Mesenchymal stem cell (in vitro differentiated cells and primary cell): Measurements from ENCODE around the gene ERC2.
A peak's percentile ranks its signal among the peaks of the same experiment; 100 is the strongest.

Experiments used
- DNase-seq: peaks from one replicate; pipeline ENCODE4 v3.0.0-alpha.2; 2013
- H2AFZ ChIP-seq: one replicate; pipeline ENCODE4 v1.6.1; 2013; ENCODE audit warnings: low read depth, mild to moderate bottlenecking, control low read depth, inconsistent platforms, low read length, moderate library complexity
- H2AK5ac ChIP-seq: 2 replicates; pipeline ENCODE4 v1.6.1; 2013; ENCODE audit warnings: low read length, moderate library complexity, mild to moderate bottlenecking, inconsistent platforms; ENCODE audit not compliant: severe bottlenecking
- H2BK120ac ChIP-seq: one replicate; pipeline ENCODE4 v1.6.1; 2013; ENCODE audit warnings: low read depth, mild to moderate bottlenecking, inconsistent platforms, low read length, moderate library complexity
- H2BK12ac ChIP-seq, 2 experiments: one replicate each; pipeline ENCODE4 v1.6.1; 2013; ENCODE audit warnings: inconsistent platforms in 2 of 2, low read length in 2 of 2, mild to moderate bottlenecking in 2 of 2, moderate library complexity in 2 of 2, control low read depth in 1 of 2
- H2BK15ac ChIP-seq: one replicate; pipeline ENCODE4 v1.6.1; 2013; ENCODE audit warnings: mild to moderate bottlenecking, low read depth, inconsistent platforms; ENCODE audit not compliant: poor library complexity, severe bottlenecking
- H2BK5ac ChIP-seq: 2 replicates; pipeline ENCODE4 v1.6.1; 2013; ENCODE audit warnings: low read depth, mild to moderate bottlenecking, low read length, control low read depth, inconsistent platforms; ENCODE audit not compliant: poor library complexity, severe bottlenecking
- H3K14ac ChIP-seq, 2 experiments: one replicate each; pipeline ENCODE4 v1.6.1; 2013; ENCODE audit warnings: inconsistent platforms in 2 of 2, low read length in 2 of 2, control low read depth in 1 of 2, mild to moderate bottlenecking in 1 of 2, moderate library complexity in 1 of 2
- H3K18ac ChIP-seq, 2 experiments: one replicate each; pipeline ENCODE4 v1.6.1; 2013; ENCODE audit warnings: inconsistent platforms in 2 of 2, low read length in 2 of 2, control low read depth in 1 of 2, low read depth in 1 of 2, mild to moderate bottlenecking in 1 of 2
- H3K23ac ChIP-seq, 2 experiments: one replicate each; pipeline ENCODE4 v1.6.1; 2013; ENCODE audit warnings: inconsistent platforms in 2 of 2, low read length in 2 of 2, mild to moderate bottlenecking in 2 of 2, moderate library complexity in 2 of 2, control low read depth in 1 of 2
- H3K27ac ChIP-seq: 2 replicates; pipeline ENCODE4 v1.5.1; 2013; ENCODE audit warnings: mild to moderate bottlenecking, moderate library complexity, low read length, control low read depth, inconsistent platforms; ENCODE audit not compliant: poor library complexity, severe bottlenecking
- H3K27me3 ChIP-seq, 2 experiments: 2 replicates each; pipeline versions ENCODE4 v1.6.1 to v1.7.0; 2013; ENCODE audit warnings: low read length in 2 of 2, mild to moderate bottlenecking in 2 of 2, moderate library complexity in 2 of 2, control low read depth in 1 of 2, inconsistent platforms in 1 of 2; ENCODE audit not compliant: control insufficient read depth in 1 of 2, insufficient read depth in 1 of 2
- H3K36me3 ChIP-seq, 2 experiments: 2 replicates each; pipeline versions ENCODE4 v1.6.1 to v1.7.0; 2013; ENCODE audit warnings: low read length in 2 of 2, control low read depth in 1 of 2, inconsistent platforms in 1 of 2, low read depth in 1 of 2, mild to moderate bottlenecking in 1 of 2; ENCODE audit not compliant: insufficient read depth in 2 of 2, control insufficient read depth in 1 of 2
- H3K4ac ChIP-seq, 2 experiments: one replicate each; pipeline ENCODE4 v1.6.1; 2013; ENCODE audit warnings: inconsistent platforms in 2 of 2, low read length in 2 of 2, mild to moderate bottlenecking in 2 of 2, moderate library complexity in 2 of 2, control low read depth in 1 of 2, low read depth in 1 of 2
- H3K4me1 ChIP-seq: 2 replicates; pipeline ENCODE4 v1.6.1; 2013; ENCODE audit warnings: low read depth, low read length, control low read depth; ENCODE audit not compliant: control insufficient read depth, insufficient read depth
- H3K4me2 ChIP-seq: 2 replicates; pipeline ENCODE4 v1.6.1; 2013; ENCODE audit warnings: low read length, mild to moderate bottlenecking, inconsistent platforms; ENCODE audit not compliant: poor library complexity, severe bottlenecking
- H3K4me3 ChIP-seq, 2 experiments: 2 replicates each; pipeline versions ENCODE4 v1.5.1 to v1.7.0; 2013; ENCODE audit warnings: low read length in 2 of 2, mild to moderate bottlenecking in 2 of 2, control low read depth in 1 of 2, low read depth in 1 of 2; ENCODE audit not compliant: insufficient read depth in 1 of 2
- H3K79me1 ChIP-seq: replicated peaks from 2 replicates; pipeline ENCODE4 v1.6.1; 2013; ENCODE audit warnings: mild to moderate bottlenecking, control low read depth, low read length, inconsistent platforms; ENCODE audit not compliant: poor library complexity, severe bottlenecking
- H3K9ac ChIP-seq: 2 replicates; pipeline ENCODE4 v1.7.0; 2013; ENCODE audit warnings: mild to moderate bottlenecking, low read length, moderate library complexity
- H3K9me3 ChIP-seq: 2 replicates; pipeline ENCODE4 v1.7.0; 2013; ENCODE audit warnings: mild to moderate bottlenecking, low read length; ENCODE audit not compliant: control insufficient read depth
- H4K8ac ChIP-seq: one replicate; pipeline ENCODE4 v1.6.1; 2013; ENCODE audit warnings: inconsistent platforms, mild to moderate bottlenecking, low read length, moderate library complexity
- H4K91ac ChIP-seq: one replicate; pipeline ENCODE4 v1.6.1; 2013; ENCODE audit warnings: mild to moderate bottlenecking, low read length, inconsistent platforms
- WGBS: methylation state at CpG from one replicate; pipeline ENCODE4 v1.1.7; 2013; ENCODE audit warnings: mixed read lengths; 5-methylcytosine and 5-hydroxymethylcytosine counted together

The ERC2 gene

DNA sequence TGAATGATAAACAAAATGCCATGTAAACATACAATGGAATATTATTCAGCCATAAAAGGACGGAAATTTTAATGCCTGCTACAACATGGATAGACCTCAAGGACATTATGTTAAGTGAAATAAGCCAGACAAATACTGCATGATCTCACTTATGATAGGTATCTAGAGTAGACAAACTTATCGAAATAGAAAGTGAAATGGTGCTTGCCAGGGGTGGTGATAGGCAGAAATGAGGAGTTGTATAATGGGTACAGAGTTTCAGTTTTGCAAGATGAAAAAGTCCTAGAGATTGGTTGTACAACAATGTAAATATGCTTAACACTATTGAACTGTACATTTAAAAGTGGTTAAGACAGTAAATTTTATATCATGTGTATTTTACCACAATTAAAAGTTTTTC, 287.8 kb downstream of the ERC2 start:
- Histone ChIP-seq H2BK120ac (no peak overlapping the region), H3K14ac (no peak overlapping the region), H2BK5ac (no peak overlapping the region), H4K8ac (no peak overlapping the region), H3K18ac (no peak overlapping the region), H3K27me3 (no peaks in the 10 kb centered on the region), H3K4me1 (no peaks in the 10 kb centered on the region), H3K4me2 (no peak overlapping the region), H3K36me3 (no peaks in the 10 kb centered on the region), H3K9ac (no peak overlapping the region), H2AFZ (no peak overlapping the region), H3K4ac (no peak overlapping the region), H2BK15ac (no peak overlapping the region), H3K9me3 (no peaks in the 10 kb centered on the region), H2BK12ac (no peak overlapping the region), H4K91ac (no peak overlapping the region), H3K4me3 (no peak overlapping the region), H2AK5ac (no peak overlapping the region), H3K79me1 (no peaks in the 10 kb centered on the region), H3K23ac (no peak overlapping the region), H3K27ac (no peak overlapping the region)
- WGBS = 95% methylated on average over 2 of the region's 2 CpGs
- DNase-seq = no peak

DNA sequence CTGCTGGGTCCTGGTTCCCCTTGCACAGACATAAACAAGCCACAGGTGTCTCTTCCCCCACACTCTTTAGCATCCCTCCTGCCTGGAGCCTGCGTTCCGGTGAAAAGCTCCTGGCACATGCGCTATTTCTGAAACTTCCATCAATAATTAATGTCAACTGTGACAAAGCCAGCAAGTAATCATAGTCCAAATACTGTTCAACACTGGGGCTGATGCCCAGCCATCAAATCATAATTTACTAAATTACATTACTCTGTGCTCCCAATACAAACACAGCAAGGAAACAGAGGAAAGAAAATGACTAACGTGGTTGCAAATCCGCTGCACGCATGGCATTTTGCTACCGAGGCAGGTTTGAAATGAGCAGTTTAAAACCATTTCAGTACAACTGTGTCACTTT, 294.7 kb downstream of the ERC2 start:
- Histone ChIP-seq H3K4me1 (no peaks in the 10 kb centered on the region), H2BK5ac (no peak overlapping the region), H2BK12ac (no peak overlapping the region), H2AFZ (no peak overlapping the region), H3K27ac (no peak overlapping the region), H4K91ac (no peak overlapping the region), H3K27me3 (no peaks in the 10 kb centered on the region), H3K4me3 (no peak overlapping the region), H3K18ac (no peak overlapping the region), H3K9me3 (no peaks in the 10 kb centered on the region), H3K23ac (no peak overlapping the region), H3K9ac (no peak overlapping the region), H2BK120ac (no peak overlapping the region), H3K79me1 (no peaks in the 10 kb centered on the region), H3K14ac (no peak overlapping the region), H3K4me2 (no peak overlapping the region), H4K8ac (no peak overlapping the region), H2AK5ac (no peak overlapping the region), H2BK15ac (no peak overlapping the region), H3K4ac (no peak overlapping the region), H3K36me3 (no peaks in the 10 kb centered on the region)
- 96% methylated on average over 7 of the region's 7 CpGs for WGBS
- no peak for DNase-seq

DNA sequence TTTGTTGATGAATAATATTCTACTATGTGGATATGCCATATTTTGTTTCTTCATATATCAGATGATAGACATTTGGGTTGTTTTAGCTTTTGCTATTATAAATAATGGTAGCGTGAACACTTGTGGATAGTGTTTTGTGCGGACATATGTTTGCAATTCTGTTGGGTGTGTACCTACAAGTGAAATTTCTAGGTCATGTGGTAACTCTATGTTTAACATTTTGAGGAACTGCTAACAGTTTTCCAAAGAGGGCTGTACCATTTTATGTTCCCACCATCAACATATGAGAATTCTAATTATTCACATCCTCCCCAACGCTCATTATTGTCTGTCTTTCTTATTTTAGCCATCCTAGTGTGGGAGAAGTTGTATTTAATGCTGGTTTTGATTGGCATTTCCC, 303.8 kb downstream of the ERC2 start:
- H2AFZ ChIP-seq = no peak overlapping the region
- no peak overlapping the region for H3K9ac ChIP-seq
- H3K79me1 ChIP-seq = no peaks in the 10 kb centered on the region
- H2BK5ac ChIP-seq = no peak overlapping the region
- H3K27me3 ChIP-seq = no peaks in the 10 kb centered on the region
- H3K18ac ChIP-seq = no peak overlapping the region
- no peak overlapping the region for H3K4ac ChIP-seq
- H2BK15ac ChIP-seq = no peak overlapping the region
- H2BK12ac ChIP-seq = no peak overlapping the region
- H2AK5ac ChIP-seq = no peak overlapping the region
- DNase-seq = no peak
- H4K8ac ChIP-seq = no peak overlapping the region
- 100% methylated on average over 2 of the region's 3 CpGs for WGBS
- no peaks in the 10 kb centered on the region for H3K9me3 ChIP-seq
- no peak overlapping the region for H3K14ac ChIP-seq
- H2BK120ac ChIP-seq = no peak overlapping the region
- no peak overlapping the region for H3K4me3 ChIP-seq
- no peaks in the 10 kb centered on the region for H3K4me1 ChIP-seq
- no peak overlapping the region for H3K4me2 ChIP-seq
- H3K27ac ChIP-seq = no peak overlapping the region
- H4K91ac ChIP-seq = no peak overlapping the region
- H3K23ac ChIP-seq = no peak overlapping the region
- no peaks in the 10 kb centered on the region for H3K36me3 ChIP-seq

DNA sequence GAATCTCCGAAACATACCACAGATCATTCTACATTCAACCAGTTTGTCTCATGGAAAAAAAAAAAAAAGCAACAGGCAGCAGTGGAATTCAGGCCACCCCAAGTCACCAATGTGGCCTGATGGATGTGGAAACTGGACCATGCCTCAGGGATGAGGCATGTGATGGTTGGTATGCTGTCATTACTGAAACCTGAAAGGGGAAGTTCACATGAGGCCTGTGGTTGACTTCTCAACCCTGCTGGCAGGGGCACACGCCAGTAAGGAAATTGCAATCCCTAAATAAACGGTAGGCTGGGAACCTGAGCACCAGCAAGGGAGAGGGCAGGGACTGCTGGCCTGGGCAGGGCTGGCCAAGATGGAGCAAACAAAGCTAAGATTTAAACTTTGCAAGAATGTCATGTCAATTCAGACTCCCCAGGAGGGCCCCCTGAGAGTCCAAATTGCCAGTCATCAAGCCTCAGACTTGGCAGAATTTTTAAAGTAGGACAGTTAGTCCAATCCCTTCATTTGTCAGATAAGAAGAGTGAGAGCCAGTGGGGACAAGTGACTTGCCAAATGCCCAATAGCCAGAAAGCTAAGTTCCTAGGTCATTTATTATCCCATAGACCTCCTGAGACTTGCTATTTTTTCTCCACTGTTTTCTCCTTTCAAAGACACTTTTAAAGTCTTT, 310.4 kb downstream of the ERC2 start:
- Histone ChIP-seq H3K14ac (no peak overlapping the region), H2BK120ac (no peak overlapping the region), H3K36me3 (no peaks in the 10 kb centered on the region), H3K27ac (no peak overlapping the region), H3K9me3 (no peaks in the 10 kb centered on the region), H2AFZ (no peak overlapping the region), H2BK12ac (no peak overlapping the region), H3K4me3 (no peak overlapping the region), H3K23ac (no peak overlapping the region), H4K91ac (no peak overlapping the region), H2AK5ac (no peak overlapping the region), H3K79me1 (no peaks in the 10 kb centered on the region), H2BK5ac (no peak overlapping the region), H3K18ac (no peak overlapping the region), H3K4me2 (no peak overlapping the region), H2BK15ac (no peak overlapping the region), H3K4me1 (no peaks in the 10 kb centered on the region), H3K27me3 (no peaks in the 10 kb centered on the region), H3K4ac (no peak overlapping the region), H4K8ac (no peak overlapping the region), H3K9ac (no peak overlapping the region)
- 72% methylated on average over 2 of the region's 3 CpGs for WGBS
- DNase-seq = peak; percentile 42
